Effector memory CD4-positive, alpha-beta T cell (primary cell): ENCODE measurements around the gene MAB21L4.

Experiments used
- DNase-seq, 3 donors: peaks; one replicate each; pipeline ENCODE4 v3.0.0-alpha.2; 2020
- H3K27ac ChIP-seq: 2 replicates; pipeline ENCODE4 v1.7.0; 2013; ENCODE audit warnings: mild to moderate bottlenecking, low read length, moderate library complexity; ENCODE audit not compliant: insufficient read depth, poor library complexity, severe bottlenecking
- H3K27me3 ChIP-seq: replicated peaks from 2 replicates; pipeline ENCODE4 v1.7.0; 2013; ENCODE audit warnings: mild to moderate bottlenecking, low read length; ENCODE audit not compliant: insufficient read depth, control insufficient read depth, poor library complexity, severe bottlenecking
- H3K36me3 ChIP-seq: 2 replicates; pipeline ENCODE4 v1.7.0; 2013; ENCODE audit warnings: mild to moderate bottlenecking, low read length, moderate library complexity; ENCODE audit not compliant: control insufficient read depth, insufficient read depth
- H3K4me1 ChIP-seq: 2 replicates; pipeline ENCODE4 v1.7.0; 2013; ENCODE audit warnings: low read length, mild to moderate bottlenecking; ENCODE audit not compliant: control insufficient read depth, insufficient read depth, poor library complexity, severe bottlenecking
- H3K4me3 ChIP-seq: 2 replicates; pipeline ENCODE4 v1.7.0; 2013; ENCODE audit warnings: low read length, low read depth, mild to moderate bottlenecking; ENCODE audit not compliant: insufficient read depth, poor library complexity, severe bottlenecking
- H3K9me3 ChIP-seq: 2 replicates; pipeline ENCODE4 v1.7.0; 2013; ENCODE audit warnings: mild to moderate bottlenecking, low read length, moderate library complexity; ENCODE audit not compliant: control insufficient read depth

MAB21L4 gene

DNA sequence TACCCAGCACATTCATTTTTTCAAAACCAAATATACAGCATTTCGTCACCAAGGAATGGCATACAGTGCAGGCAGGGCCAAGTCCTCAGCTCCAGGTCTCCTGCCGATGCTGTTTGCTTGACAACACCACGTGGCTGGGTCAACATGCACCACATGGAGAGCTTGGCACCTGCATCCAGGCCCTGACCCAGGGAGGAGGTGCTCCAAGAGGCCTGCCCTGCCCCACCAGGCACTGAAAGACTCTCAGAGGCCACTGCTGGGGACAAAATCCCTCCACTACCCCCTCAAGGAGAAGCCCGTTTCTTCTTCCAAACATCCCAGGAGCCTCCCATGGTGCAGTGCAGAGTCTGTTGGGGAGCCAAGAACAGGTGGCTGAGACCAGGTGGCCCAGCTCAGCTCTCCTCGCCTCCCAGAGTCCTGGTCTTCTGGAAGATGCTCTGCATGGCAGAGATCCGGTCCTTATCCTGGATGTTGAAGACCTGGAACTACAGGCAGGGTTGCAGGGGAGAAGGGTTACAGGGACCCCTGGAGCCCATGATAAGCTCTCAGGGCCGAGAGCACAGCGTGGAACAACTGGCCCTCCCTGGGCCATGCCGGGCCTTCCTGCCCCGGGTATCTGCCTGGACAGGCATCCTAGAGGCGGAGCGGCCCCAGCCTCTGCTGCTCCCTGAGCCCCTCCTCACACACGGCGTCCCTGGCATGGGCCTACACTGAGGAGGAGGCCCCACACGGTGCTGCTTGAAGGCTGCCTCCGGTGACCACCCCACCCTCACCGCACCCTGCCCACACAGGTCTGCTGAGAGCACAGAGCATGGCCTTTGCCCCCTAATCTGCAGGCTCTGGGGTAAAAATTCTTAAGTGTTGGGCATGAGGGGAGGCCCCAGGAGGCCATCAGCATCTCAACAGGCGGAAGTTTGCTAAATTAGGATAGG, 9.0 kb downstream of the MAB21L4 start:
- Histone ChIP-seq H3K36me3 (no peaks in the 10 kb centered on the region), H3K9me3 (no peaks in the 10 kb centered on the region), H3K27ac (no peak overlapping the region), H3K4me1 (no peaks in the 10 kb centered on the region), H3K27me3 (no peaks in the 10 kb centered on the region), H3K4me3 (no peak overlapping the region)
- no peak for DNase-seq

DNA sequence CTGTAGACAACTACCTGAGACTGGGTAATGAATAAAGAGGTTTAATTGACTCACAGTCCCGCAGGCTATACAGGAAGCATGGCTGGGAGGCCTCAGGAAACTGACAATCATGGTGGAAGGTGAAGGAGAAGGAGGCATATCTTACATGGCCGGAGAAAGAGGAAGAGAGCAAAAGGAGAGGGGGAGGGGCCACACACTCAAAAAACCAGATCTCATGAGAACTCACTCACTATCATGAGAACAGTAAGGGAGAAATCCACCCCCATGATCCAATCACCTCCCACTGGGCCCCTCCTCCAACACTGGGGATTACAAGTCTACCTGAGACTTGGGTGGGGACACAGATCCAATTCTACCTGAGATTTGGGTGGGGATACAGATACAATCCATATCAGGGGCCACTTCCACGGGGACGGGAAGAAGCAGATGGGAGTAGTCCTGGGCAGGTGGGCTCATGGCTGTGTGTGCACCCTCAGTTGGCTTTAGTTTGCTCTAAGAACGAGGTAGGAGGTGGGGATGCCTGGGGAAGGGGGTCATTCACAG, 9.9 kb downstream of the MAB21L4 start:
- no peak overlapping the region for H3K27ac ChIP-seq
- H3K36me3 ChIP-seq, result no peaks in the 10 kb centered on the region
- no peak for DNase-seq
- no peak overlapping the region for H3K4me3 ChIP-seq
- H3K27me3 ChIP-seq, result no peaks in the 10 kb centered on the region
- no peaks in the 10 kb centered on the region for H3K9me3 ChIP-seq
- no peaks in the 10 kb centered on the region for H3K4me1 ChIP-seq

DNA sequence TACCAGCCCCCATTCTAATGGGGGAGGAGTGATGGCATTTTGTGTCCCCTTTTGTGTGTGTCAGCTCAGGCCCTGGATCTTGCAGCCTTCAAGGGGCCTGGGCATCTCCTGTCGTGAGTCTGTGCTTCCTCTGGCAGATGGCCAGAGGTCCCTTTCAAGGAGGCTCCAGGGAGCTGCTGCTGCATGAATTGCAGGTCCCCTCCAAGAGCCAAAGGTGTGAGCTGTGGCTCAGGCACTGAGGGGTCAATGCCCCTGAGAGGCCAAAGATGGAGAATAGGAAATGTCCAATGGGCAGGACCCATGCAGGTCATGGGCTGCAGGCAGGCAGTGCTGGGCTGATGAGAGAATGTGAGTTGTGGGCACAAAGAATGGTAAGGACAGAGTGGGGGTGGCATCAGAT, 10.4 kb downstream of the MAB21L4 start:
- Histone ChIP-seq H3K4me3 (no peak overlapping the region), H3K4me1 (no peaks in the 10 kb centered on the region), H3K9me3 (no peaks in the 10 kb centered on the region), H3K27ac (no peak overlapping the region), H3K36me3 (no peaks in the 10 kb centered on the region), H3K27me3 (no peaks in the 10 kb centered on the region)
- no peak for DNase-seq

DNA sequence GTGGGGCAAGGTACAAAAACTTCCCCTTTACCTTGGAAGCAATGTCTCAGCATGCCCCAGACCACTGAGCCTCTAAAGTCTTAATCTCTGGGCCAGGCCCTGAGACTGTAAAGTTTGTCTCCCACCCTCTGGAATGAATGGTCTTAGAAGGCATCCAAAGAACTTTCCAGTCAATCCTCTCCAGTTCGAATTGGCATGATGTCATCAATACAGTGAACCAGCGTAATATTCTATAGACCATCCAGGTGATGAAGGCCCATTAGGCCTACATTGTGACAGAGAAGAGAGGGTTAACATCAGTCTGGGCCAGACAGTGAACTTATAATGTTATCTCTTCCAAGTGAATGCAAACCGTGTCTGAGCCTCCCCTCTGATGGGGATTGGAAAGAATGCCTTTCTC, 11.2 kb downstream of the MAB21L4 start:
- Histone ChIP-seq H3K4me3 (no peak overlapping the region), H3K4me1 (no peaks in the 10 kb centered on the region), H3K27ac (no peak overlapping the region), H3K36me3 (no peaks in the 10 kb centered on the region), H3K9me3 (no peaks in the 10 kb centered on the region), H3K27me3 (no peaks in the 10 kb centered on the region)
- no peak for DNase-seq

DNA sequence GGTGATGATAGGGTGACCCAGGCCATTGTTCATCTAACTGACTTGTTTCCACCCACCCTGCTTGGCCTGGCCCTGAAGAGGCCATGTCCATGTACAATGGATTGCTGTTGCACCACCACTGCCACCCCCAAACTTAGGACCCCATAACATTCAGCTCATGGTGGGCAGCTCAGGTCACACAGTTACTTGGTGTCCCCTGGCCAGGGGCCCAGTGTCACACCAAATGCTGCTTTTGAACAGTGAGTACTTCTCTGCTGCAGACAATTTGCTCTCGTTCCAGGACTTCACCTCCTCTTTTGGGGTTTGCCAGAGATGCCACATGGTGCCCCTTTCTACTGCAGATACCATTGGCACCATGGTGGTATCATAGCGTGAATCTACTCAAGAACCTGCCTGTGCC, 11.7 kb downstream of the MAB21L4 start:
- no peak overlapping the region for H3K27ac ChIP-seq
- no peak overlapping the region for H3K4me3 ChIP-seq
- no peaks in the 10 kb centered on the region for H3K36me3 ChIP-seq
- no peaks in the 10 kb centered on the region for H3K27me3 ChIP-seq
- H3K4me1 ChIP-seq, result no peaks in the 10 kb centered on the region
- no peaks in the 10 kb centered on the region for H3K9me3 ChIP-seq
- DNase-seq, result no peak

DNA sequence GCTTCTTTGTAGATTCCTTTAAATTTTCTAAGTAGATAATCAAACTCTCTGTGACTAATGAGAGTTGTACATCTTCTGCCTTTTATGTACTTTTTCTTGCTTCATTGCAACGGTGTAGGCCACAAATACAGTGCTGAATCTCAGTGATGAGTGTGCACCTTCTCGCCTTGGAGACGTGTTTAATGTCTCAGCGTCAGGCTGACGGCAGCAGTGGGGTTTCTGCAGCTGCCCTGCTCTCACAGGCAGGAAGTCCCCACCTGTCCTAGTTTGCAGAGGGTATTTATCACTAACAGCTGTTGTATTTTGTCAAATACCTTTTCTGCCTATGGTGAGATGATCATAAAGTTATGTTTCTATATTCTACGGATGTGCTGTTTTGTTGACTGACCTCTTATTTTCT, 14.0 kb downstream of the MAB21L4 start:
- H3K36me3 ChIP-seq, result no peaks in the 10 kb centered on the region
- H3K4me3 ChIP-seq, result no peak overlapping the region
- DNase-seq, result no peak

DNA sequence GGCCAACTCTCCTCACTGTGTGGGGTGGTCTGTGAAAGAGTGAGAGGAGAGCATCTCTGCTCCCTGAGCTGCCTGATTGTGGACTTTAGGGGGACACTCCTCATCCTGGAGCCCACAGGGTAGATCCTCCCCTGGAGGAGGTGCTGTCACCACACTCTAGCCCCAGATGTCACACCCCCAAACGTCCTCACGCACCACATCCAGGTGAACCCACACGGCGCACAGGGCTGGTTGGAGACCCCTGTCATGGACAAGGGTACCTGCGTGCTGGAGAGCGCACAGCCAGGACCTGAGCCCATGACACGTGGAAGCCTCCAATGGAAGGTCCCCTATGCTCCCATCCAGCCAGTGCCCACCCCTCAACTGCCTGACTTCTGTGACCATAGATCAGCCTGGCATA, 16.9 kb downstream of the MAB21L4 start:
- no peak for DNase-seq
- Histone ChIP-seq H3K36me3 (no peaks in the 10 kb centered on the region), H3K4me3 (no peak overlapping the region), H3K27me3 (no peaks in the 10 kb centered on the region), H3K9me3 (no peaks in the 10 kb centered on the region), H3K4me1 (no peaks in the 10 kb centered on the region), H3K27ac (no peak overlapping the region)

More for the DNA sequence above, 14.0 kb downstream of the MAB21L4 start:
- H3K9me3 ChIP-seq, result no peaks in the 10 kb centered on the region
- no peaks in the 10 kb centered on the region for H3K27me3 ChIP-seq
- no peak overlapping the region for H3K27ac ChIP-seq
- H3K4me1 ChIP-seq, result no peaks in the 10 kb centered on the region

DNA sequence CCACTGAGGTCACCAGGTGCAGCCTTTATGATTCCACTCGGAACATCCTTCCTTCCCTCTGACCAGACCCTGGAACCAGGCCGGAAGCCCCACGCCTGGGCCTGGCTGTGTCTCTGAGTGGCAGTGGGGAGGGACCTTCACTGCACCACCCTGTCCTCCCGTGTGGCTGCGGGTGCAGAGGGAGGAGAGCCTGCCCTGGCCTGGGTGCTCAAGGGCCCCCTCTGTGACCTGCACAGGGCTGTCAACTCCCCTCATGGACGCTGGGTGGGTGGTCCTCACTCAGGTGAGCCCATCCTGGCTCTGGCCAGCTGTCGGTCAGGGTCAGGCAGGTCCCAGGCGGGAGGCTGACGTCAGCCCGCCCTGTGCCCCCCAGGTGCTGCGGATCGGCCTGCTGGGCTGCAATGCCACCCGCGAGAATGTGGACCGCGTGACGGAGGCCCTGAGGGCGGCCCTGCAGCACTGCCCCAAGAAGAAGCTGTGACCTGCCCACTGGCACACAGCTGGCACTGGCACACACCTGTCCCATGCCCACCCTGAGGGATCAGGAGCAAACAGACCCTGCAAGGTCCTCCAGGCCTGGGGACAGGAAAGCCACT, 17.5 kb downstream of the MAB21L4 start:
- Histone ChIP-seq H3K9me3 (no peaks in the 10 kb centered on the region), H3K36me3 (no peaks in the 10 kb centered on the region), H3K27me3 (no peaks in the 10 kb centered on the region), H3K4me3 (no peak overlapping the region), H3K27ac (no peak overlapping the region), H3K4me1 (no peaks in the 10 kb centered on the region)
- no peak for DNase-seq

DNA sequence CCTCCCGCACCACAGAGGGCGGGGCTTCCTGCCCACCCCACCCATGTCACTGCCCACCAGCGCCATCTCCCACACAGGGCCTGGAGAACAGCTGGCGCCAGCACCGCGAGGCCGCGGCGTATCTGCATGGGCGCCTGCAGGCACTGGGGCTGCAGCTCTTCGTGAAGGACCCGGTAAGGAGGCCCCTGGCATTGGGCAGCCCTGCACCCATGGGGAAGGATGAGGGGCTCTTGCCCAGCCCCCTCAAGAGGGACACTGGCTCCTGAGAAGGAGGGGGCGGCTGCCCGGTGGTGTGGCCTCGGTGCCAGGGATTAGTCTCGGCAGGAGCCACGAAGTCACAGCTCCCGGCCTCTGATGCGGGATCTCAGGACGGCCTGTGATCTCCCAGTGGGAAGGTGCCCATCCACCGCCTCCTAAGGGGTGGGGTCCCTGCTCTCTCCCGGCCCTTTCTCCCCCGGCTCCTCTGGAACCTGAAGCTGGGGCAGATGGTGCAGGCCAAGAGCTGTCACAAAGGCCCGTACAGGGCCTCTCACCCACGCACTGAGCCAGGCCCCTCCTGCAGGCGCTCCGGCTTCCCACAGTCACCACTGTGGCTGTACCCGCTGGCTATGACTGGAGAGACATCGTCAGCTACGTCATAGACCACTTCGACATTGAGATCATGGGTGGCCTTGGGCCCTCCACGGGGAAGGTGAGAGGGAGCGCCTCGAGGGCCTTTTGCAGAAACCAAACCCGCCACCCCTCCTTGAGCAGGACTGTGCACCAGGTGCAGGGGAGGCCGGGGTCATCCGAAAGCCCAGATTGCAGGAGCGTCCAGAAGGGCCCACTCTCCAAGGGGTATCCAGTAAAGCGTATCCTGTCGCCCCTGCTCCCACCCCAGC, 18.3 kb downstream of the MAB21L4 start:
- no peaks in the 10 kb centered on the region for H3K9me3 ChIP-seq
- no peaks in the 10 kb centered on the region for H3K36me3 ChIP-seq
- DNase-seq, result no peak

More for the DNA sequence above, 18.3 kb downstream of the MAB21L4 start:
- Histone ChIP-seq H3K27me3 (no peaks in the 10 kb centered on the region), H3K4me3 (no peak overlapping the region), H3K4me1 (no peaks in the 10 kb centered on the region), H3K27ac (no peak overlapping the region)
